ENCODE results near the gene RRP15. TPM values are rescaled to one million over a fixed set of nuclear protein-coding genes. Genes with fewer than 3 reads are reported as not detected.

Gene RRP15
- total RNA-seq, 1 donor from 2014 or later, result 15.1 TPM

- peak; percentile 60 for DNase-seq (ENCODE audit: low read depth)
Observed at GRCh38 chr1:218361298-218362065, 76.4 kb downstream of the RRP15 start.

- DNase-seq (ENCODE audit: low read depth), result no peak
Observed at GRCh38 chr1:218362418-218363076, 77.5 kb downstream of the RRP15 start.

- DNase-seq (ENCODE audit: low read depth), result no peak
Observed at GRCh38 chr1:218363141-218363540, 78.0 kb downstream of the RRP15 start.

- peak; percentile 65 for DNase-seq (ENCODE audit: low read depth)
Observed at GRCh38 chr1:218364028-218364710, 79.1 kb downstream of the RRP15 start.

GRCh38 chr1:218365226-218365999, 80.3 kb downstream of the RRP15 start:
- no peak for DNase-seq (ENCODE audit: low read depth)

- DNase-seq (ENCODE audit: low read depth), result no peak
Observed at GRCh38 chr1:218366322-218367052, 81.4 kb downstream of the RRP15 start.

- DNase-seq (ENCODE audit: low read depth), result no peak
Observed at GRCh38 chr1:218367118-218367517, 82.0 kb downstream of the RRP15 start.

- no peak for DNase-seq (ENCODE audit: low read depth)
Observed at GRCh38 chr1:218368686-218369085, 83.6 kb downstream of the RRP15 start.

- peak; percentile 60 for DNase-seq (ENCODE audit: low read depth)
Observed at GRCh38 chr1:218369688-218370511, 84.8 kb downstream of the RRP15 start.

- peak; percentile 87 for DNase-seq (ENCODE audit: low read depth)
Observed at GRCh38 chr1:218371927-218372672, 87.0 kb downstream of the RRP15 start.

GRCh38 chr1:218374401-218375353, 89.6 kb downstream of the RRP15 start:
- DNase-seq (ENCODE audit: low read depth), result peak; percentile 31

- DNase-seq (ENCODE audit: low read depth), result no peak
Observed at GRCh38 chr1:218376722-218377121, 91.6 kb downstream of the RRP15 start.

GRCh38 chr1:218377143-218377660, 92.1 kb downstream of the RRP15 start:
- DNase-seq (ENCODE audit: low read depth), result peak; percentile 60

- DNase-seq (ENCODE audit: low read depth), result peak; percentile 63
Observed at GRCh38 chr1:218380125-218380977, 95.3 kb downstream of the RRP15 start.

- DNase-seq (ENCODE audit: low read depth), result no peak
Observed at GRCh38 chr1:218382261-218382660, 97.2 kb downstream of the RRP15 start.

- no peak for DNase-seq (ENCODE audit: low read depth)
Observed at GRCh38 chr1:218383051-218383450, 98.0 kb downstream of the RRP15 start.

- no peak for DNase-seq (ENCODE audit: low read depth)
Observed at GRCh38 chr1:218383681-218384080, 98.6 kb downstream of the RRP15 start.

All from myocyte (in vitro differentiated cells).